Ovary (tissue), 3 donors: ENCODE data around the gene ANKAR.

ENCODE experiments used
- EP300 ChIP-seq: sonication (generic); formaldehyde crosslinking; IDR thresholded peaks from one replicate; pipeline ENCODE4 v1.6.1; 2017; ENCODE audit warnings: antibody characterized with exemption
- POLR2A ChIP-seq: fragments of 450-650 bp; IDR thresholded peaks from one replicate; pipeline ENCODE4 v1.6.1; 2017; ENCODE audit warnings: antibody characterized with exemption, mild to moderate bottlenecking, moderate library complexity
- TF ChIP-seq, protein P1 (sequence below), 3 donors: fragments of 450-650 bp in 2 of 3; fragments of 200-600 bp in 1 of 3; IDR thresholded peaks; one replicate each; pipeline versions ENCODE4 v1.5.1 to v1.8.0; 2016 to 2022; ENCODE audit warnings: antibody characterized with exemption in 3 of 3, mild to moderate bottlenecking in 1 of 3
- donor health status: DM: no; HTN: no; CAD: no.

DNA sequence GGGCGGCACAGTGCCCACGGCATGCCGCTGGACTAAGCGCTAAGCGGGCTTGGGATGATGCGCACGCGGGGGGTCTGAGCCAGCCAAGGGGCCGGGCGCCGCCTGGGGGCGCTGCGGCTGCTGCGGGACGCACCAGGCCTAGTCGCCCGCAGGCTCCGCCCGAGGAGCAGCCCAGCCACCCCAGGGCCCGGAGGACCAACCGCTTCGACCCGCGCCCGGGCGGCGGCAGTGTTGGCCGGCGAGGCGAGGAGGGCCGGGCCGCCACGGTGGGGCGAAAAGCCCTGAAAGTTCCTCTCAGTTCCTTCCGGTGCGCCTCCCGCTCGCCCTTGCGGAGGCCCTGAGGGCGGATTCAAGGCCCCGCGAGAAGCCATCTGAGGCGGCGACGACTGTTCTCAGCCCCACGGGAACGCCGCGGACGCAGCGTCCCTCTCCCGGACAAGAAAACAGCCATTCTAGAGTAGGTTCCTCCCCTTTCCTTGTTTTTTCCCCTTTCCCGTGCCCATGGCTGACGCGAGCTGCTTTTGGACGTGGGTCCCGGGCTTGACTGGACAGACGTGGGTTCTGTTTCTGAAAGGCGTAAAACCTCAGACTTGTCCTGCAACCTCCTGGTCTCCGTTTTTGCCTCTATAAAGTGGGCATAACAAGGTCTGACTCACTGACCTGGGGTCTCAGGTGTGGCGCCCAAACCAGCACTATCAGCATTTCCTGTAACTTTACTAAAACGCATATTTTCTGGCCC is at the start of gene ANKAR:
- TF ChIP-seq, protein P1, sequence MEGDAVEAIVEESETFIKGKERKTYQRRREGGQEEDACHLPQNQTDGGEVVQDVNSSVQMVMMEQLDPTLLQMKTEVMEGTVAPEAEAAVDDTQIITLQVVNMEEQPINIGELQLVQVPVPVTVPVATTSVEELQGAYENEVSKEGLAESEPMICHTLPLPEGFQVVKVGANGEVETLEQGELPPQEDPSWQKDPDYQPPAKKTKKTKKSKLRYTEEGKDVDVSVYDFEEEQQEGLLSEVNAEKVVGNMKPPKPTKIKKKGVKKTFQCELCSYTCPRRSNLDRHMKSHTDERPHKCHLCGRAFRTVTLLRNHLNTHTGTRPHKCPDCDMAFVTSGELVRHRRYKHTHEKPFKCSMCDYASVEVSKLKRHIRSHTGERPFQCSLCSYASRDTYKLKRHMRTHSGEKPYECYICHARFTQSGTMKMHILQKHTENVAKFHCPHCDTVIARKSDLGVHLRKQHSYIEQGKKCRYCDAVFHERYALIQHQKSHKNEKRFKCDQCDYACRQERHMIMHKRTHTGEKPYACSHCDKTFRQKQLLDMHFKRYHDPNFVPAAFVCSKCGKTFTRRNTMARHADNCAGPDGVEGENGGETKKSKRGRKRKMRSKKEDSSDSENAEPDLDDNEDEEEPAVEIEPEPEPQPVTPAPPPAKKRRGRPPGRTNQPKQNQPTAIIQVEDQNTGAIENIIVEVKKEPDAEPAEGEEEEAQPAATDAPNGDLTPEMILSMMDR (IDR thresholded peaks at IDR 0.05), result peak; percentile 89 to 96 (median 91)
- TF ChIP-seq POLR2A, result peak; percentile 60
- TF ChIP-seq EP300, result no peak
